ENCODE data around the gene ZNF281. TPM values are rescaled to one million over a fixed set of nuclear protein-coding genes. Genes with fewer than 3 reads are reported as not detected.

Gene ZNF281
- total and polyA plus RNA-seq, 8 donors, result 1.7 to 24.5 (median 10.4) TPM

DNA sequence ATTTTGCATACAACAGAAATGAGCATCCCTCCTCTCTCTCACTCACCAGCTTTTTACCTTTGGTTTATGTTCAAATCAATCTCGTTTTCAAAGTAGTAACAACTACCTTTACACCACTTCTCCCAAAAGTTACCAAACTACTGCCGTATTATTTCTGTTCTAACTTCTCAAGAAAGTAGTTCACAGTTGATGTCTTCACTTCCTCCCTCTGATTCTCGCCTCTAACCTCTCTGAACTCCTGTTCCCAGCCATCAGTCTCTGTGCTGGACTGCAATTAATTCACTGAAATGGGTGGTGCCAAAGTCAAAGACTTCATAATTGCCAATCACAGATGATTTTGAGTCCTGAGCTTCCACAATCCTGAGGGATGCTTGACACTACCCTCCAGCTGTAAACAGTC is 54.0 kb downstream of the ZNF281 start:
- Histone ChIP-seq H3K27ac (peak overlapping the region in 1 of 5 donors; percentile 20), H3K9me3 (no peaks in the 10 kb centered on the region), H3K36me3 (no peaks in the 10 kb centered on the region), H3K4me1 (peaks cover 0 to 15% (median 7%) of the 10 kb centered on the region in 4 donors), H3K4me3 (no peak overlapping the region), H3K27me3 (no peaks in the 10 kb centered on the region)
- DNase-seq, result no peak
- 79 to 89% (median 82%) methylated on average over 3 of the region's 3 CpGs for WGBS, 5 donors
- intact Hi-C loops (cut with DNase I; ENCODE audit: low total_unique reads), result no loop called here
- TF ChIP-seq POLR2AphosphoS5 (IDR thresholded peaks at IDR 0.05) (no peak), EP300 (IDR thresholded peaks at IDR 0.05) (no peak)
- TF ChIP-seq, protein P1, sequence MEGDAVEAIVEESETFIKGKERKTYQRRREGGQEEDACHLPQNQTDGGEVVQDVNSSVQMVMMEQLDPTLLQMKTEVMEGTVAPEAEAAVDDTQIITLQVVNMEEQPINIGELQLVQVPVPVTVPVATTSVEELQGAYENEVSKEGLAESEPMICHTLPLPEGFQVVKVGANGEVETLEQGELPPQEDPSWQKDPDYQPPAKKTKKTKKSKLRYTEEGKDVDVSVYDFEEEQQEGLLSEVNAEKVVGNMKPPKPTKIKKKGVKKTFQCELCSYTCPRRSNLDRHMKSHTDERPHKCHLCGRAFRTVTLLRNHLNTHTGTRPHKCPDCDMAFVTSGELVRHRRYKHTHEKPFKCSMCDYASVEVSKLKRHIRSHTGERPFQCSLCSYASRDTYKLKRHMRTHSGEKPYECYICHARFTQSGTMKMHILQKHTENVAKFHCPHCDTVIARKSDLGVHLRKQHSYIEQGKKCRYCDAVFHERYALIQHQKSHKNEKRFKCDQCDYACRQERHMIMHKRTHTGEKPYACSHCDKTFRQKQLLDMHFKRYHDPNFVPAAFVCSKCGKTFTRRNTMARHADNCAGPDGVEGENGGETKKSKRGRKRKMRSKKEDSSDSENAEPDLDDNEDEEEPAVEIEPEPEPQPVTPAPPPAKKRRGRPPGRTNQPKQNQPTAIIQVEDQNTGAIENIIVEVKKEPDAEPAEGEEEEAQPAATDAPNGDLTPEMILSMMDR (IDR thresholded peaks at IDR 0.05), result no peak

Other genes starting within 250 kb of the ZNF281 start
- gene KIF14, start 210.7 kb upstream of the ZNF281 start, total RNA-seq, result 1 to 10 TPM in 2 of 5 donors, under 1 TPM in 3; 0.43 to 2.2 (median 0.87) TPM
- under 1 TPM in 2 of 3 donors, not detected in 1; 0.25 to 0.63 TPM for gene KIF14, start 210.7 kb upstream of the ZNF281 start, polyA plus RNA-seq